ENCODE results near the gene VAV2. TPM values are rescaled to one million over a fixed set of nuclear protein-coding genes. Genes with fewer than 3 reads are reported as not detected.

The VAV2 gene
- polyA plus RNA-seq, 1 experiment: 9.0 TPM

DNA sequence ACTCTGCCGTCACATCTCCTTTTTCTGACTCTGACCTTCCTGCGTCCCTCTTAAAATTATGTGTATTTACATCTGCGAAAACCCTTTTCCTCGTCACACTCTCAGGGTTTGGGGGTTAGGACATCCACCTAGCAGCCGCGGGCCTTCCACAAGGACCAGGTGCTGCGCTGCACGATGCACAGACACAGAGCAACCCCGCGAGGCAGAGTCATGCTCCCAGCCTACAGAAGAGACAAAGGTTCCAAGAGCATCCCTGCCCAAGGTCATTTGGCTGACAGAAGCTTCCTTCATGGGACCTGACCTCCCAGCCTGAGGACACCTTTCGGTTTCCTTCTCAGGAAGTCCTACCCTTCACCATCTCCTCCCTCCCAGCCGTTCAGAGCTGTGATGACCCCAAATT lies 135.3 kb downstream of the VAV2 start:
- no peak for TF ChIP-seq CTCF (IDR thresholded peaks at IDR 0.05; ENCODE audit: low read depth, low read length)
- ChIA-PET CTCF (interaction anchor here (0.7 kb wide), 1 partner anchor 137 kb away, joined by 3 read pairs; no protein-coding TSS in a partner anchor), POLR2A (no interaction called here)
- H3K4me3 ChIP-seq (ENCODE audit: low read depth, low read length): no peak overlapping the region
- H3K27ac ChIP-seq (ENCODE audit: low read depth, low read length): no peak overlapping the region
- DNase-seq (ENCODE audit: low read depth, low spot score): no peak
- H3K9me3 ChIP-seq (ENCODE audit: control insufficient read depth, insufficient read depth, low read length): peaks cover 6% of the 10 kb centered on the region; the same call in 1 of the 2 replicates
- H3K27me3 ChIP-seq (ENCODE audit: control insufficient read depth, insufficient read depth, low read length): no peaks in the 10 kb centered on the region

DNA sequence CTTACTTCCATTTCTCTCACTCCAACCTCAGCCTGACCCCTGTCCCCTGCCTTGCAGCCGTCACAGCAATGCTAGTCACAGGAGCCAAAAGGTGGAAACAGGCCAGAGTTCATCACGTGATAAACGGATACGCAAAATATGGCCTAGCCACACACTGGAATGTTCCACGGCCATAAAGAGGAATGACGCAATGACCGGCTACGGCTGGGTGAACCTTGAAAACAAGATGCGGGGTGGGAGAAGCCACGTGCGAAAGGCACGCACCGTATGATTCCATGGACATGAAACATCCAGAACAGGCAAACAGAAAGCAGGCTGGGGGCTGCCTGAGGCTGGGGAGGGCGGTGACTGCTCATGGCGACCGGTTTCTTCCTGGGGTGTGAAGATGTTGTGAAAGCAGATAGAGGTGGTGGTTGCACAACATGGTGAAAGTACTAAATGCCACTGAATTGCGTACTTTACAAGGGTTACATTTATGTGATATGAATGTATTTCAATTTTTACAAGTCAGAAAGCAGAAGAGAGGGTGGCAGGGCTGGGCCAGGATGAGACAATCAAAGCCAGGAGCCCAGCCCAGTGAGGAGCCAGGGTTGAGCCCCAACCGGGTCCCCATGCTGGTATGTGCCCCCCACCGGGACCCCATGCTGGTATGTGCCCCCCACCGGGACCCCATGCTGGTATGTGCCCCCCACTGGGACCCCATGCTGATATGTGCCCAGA lies 136.2 kb downstream of the VAV2 start:
- H3K9me3 ChIP-seq (ENCODE audit: control insufficient read depth, insufficient read depth, low read length): peaks cover 6% of the 10 kb centered on the region; the same call in 1 of the 2 replicates
- POLR2A ChIA-PET: no interaction called here
- no peak for DNase-seq (ENCODE audit: low read depth, low spot score)
- H3K27ac ChIP-seq (ENCODE audit: low read depth, low read length): peak overlapping the region; percentile 31
- H3K27me3 ChIP-seq (ENCODE audit: control insufficient read depth, insufficient read depth, low read length): no peaks in the 10 kb centered on the region
- no peak overlapping the region for H3K4me3 ChIP-seq (ENCODE audit: low read depth, low read length)
- no peak for TF ChIP-seq CTCF (IDR thresholded peaks at IDR 0.05; ENCODE audit: low read depth, low read length)
- CTCF ChIA-PET: no interaction called here

DNA sequence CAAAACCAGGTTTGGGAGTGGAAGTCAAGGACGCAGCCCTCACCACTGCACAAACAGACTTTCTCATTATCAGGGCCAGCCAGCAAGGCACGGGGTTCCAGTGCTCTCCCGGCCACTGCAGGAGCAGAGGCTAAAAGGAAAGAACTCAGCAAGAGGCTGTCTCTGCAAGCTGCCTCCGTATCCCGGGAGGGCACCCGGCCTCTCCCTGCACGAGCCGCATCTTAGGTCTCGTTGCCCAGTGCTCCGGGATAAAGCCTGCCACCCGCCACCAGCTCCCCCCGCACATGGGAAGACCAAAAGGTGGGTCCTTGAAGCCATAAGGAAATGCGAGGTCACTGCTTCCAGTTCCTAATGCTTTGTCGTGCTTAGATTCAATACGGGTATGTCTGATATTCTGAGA lies 136.8 kb downstream of the VAV2 start:
- POLR2A ChIA-PET: no interaction called here
- no peak for TF ChIP-seq CTCF (IDR thresholded peaks at IDR 0.05; ENCODE audit: low read depth, low read length)
- H3K27ac ChIP-seq (ENCODE audit: low read depth, low read length): no peak overlapping the region
- CTCF ChIA-PET: no interaction called here
- H3K4me3 ChIP-seq (ENCODE audit: low read depth, low read length): no peak overlapping the region
- no peak for DNase-seq (ENCODE audit: low read depth, low spot score)
- peaks cover 6% of the 10 kb centered on the region; the same call in 1 of the 2 replicates for H3K9me3 ChIP-seq (ENCODE audit: control insufficient read depth, insufficient read depth, low read length)
- no peaks in the 10 kb centered on the region for H3K27me3 ChIP-seq (ENCODE audit: control insufficient read depth, insufficient read depth, low read length)

GRCh38 chr9:133854765-133855164 lies 137.4 kb downstream of the VAV2 start:
- no peak for TF ChIP-seq CTCF (IDR thresholded peaks at IDR 0.05; ENCODE audit: low read depth, low read length)
- ChIA-PET CTCF (no interaction called here), POLR2A (no interaction called here)
- no peak overlapping the region for H3K27ac ChIP-seq (ENCODE audit: low read depth, low read length)
- H3K27me3 ChIP-seq (ENCODE audit: control insufficient read depth, insufficient read depth, low read length): no peaks in the 10 kb centered on the region
- H3K4me3 ChIP-seq (ENCODE audit: low read depth, low read length): no peak overlapping the region
- peaks cover 6% of the 10 kb centered on the region; the same call in 1 of the 2 replicates for H3K9me3 ChIP-seq (ENCODE audit: control insufficient read depth, insufficient read depth, low read length)
- no peak for DNase-seq (ENCODE audit: low read depth, low spot score)

DNA sequence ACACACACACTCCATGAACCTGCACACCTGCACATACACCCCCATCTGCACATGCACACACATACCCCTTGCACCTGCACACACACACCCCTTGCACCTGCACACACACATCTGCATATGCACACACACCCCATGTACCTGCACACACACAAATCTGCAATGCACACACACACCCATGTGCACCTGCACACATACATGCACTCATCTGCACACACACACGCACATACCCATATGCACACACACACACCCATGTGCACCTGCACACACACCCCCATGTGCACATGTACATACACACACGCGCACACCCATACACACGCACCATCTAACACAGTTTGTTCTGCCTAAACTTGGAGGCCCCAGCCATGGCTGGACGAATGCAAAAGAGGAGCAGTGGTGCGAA lies 138.1 kb downstream of the VAV2 start:
- DNase-seq (ENCODE audit: low read depth, low spot score): no peak
- TF ChIP-seq CTCF (IDR thresholded peaks at IDR 0.05; ENCODE audit: low read depth, low read length): no peak
- POLR2A ChIA-PET: interaction anchor here (0.9 kb wide), 1 partner anchor 19 kb away, joined by 4 read pairs; no protein-coding TSS in a partner anchor
- Histone ChIP-seq H3K27me3 (ENCODE audit: control insufficient read depth, insufficient read depth, low read length) (no peaks in the 10 kb centered on the region), H3K27ac (ENCODE audit: low read depth, low read length) (no peak overlapping the region), H3K9me3 (ENCODE audit: control insufficient read depth, insufficient read depth, low read length) (peaks cover 6% of the 10 kb centered on the region; the same call in 1 of the 2 replicates), H3K4me3 (ENCODE audit: low read depth, low read length) (no peak overlapping the region)
- CTCF ChIA-PET: no interaction called here
